A673 (cell line): ENCODE data around the gene JARID2.

Experiments used
- EZH2 ChIP-seq: fragments of 200-600 bp; sonication (generic); IDR thresholded peaks from 2 replicates; pipeline ENCODE4 v1.6.1; 2017; ENCODE audit warnings: borderline replicate concordance, low read depth, mild to moderate bottlenecking, mixed read lengths, antibody characterized with exemption, low read length; ENCODE audit not compliant: poor library complexity, severe bottlenecking
- TF ChIP-seq, protein P1 (sequence below): fragments of 300-800, 200-600 bp; sonication (generic); conservative IDR thresholded peaks from 2 replicates; pipeline ENCODE4 v1.5.1; 2017; ENCODE audit warnings: low read depth, mild to moderate bottlenecking, antibody characterized with exemption, low read length, moderate library complexity, mixed read lengths

- TF ChIP-seq, protein P1, sequence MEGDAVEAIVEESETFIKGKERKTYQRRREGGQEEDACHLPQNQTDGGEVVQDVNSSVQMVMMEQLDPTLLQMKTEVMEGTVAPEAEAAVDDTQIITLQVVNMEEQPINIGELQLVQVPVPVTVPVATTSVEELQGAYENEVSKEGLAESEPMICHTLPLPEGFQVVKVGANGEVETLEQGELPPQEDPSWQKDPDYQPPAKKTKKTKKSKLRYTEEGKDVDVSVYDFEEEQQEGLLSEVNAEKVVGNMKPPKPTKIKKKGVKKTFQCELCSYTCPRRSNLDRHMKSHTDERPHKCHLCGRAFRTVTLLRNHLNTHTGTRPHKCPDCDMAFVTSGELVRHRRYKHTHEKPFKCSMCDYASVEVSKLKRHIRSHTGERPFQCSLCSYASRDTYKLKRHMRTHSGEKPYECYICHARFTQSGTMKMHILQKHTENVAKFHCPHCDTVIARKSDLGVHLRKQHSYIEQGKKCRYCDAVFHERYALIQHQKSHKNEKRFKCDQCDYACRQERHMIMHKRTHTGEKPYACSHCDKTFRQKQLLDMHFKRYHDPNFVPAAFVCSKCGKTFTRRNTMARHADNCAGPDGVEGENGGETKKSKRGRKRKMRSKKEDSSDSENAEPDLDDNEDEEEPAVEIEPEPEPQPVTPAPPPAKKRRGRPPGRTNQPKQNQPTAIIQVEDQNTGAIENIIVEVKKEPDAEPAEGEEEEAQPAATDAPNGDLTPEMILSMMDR: no peak
- TF ChIP-seq EZH2: no peak
Measured at GRCh38 chr6:15435468-15435867, 189.6 kb downstream of the JARID2 start.
